Breast epithelium (tissue), 4 donors: Measurements from ENCODE around the gene KCNMB2. TPM values are rescaled to one million over a fixed set of nuclear protein-coding genes. Genes with fewer than 3 reads are reported as not detected.

Source experiments
- DNase-seq, 2 donors: peaks; one replicate each; pipeline ENCODE4 v3.0.0-alpha.2; 2019; ENCODE audit warnings: low spot score in 2 of 2
- H3K27ac ChIP-seq, 2 donors: fragments of 200-600 bp; sonication (generic) in 1 of 2; one replicate each; pipeline ENCODE4 v1.5.1; 2016 to 2019; ENCODE audit warnings: mild to moderate bottlenecking in 1 of 2
- H3K27me3 ChIP-seq, 2 donors: fragments of 200-600 bp; sonication (generic) in 1 of 2; one replicate each; pipeline versions ENCODE4 v1.5.1 to v1.6.0; 2017 to 2019; ENCODE audit warnings: control low read depth in 1 of 2, mild to moderate bottlenecking in 1 of 2
- H3K36me3 ChIP-seq: fragments of 200-600 bp; one replicate; pipeline ENCODE4 v1.5.1; 2019
- H3K4me1 ChIP-seq, 2 donors: fragments of 200-600 bp; sonication (generic); one replicate each; pipeline ENCODE4 v1.5.1; 2016 to 2019; ENCODE audit warnings: control low read depth in 1 of 2
- H3K4me3 ChIP-seq, 3 donors: fragments of 200-600 bp; sonication (generic); 1 replicate in 2 of 3; 2 replicates in 1 of 3; pipeline ENCODE4 v1.5.1; 2016 to 2019; ENCODE audit warnings: mild to moderate bottlenecking in 3 of 3, moderate library complexity in 2 of 3
- H3K9me3 ChIP-seq, 2 donors: fragments of 200-600 bp; sonication (generic) in 1 of 2; one replicate each; pipeline ENCODE4 v1.5.1; 2016 to 2019; ENCODE audit warnings: control low read depth in 1 of 2
- CTCF ChIP-seq, 3 donors: fragments of 450-650 bp; IDR thresholded peaks; one replicate each; pipeline ENCODE4 v1.5.1; 2016 to 2017; ENCODE audit warnings: antibody characterized with exemption in 3 of 3, mild to moderate bottlenecking in 3 of 3, moderate library complexity in 3 of 3
- POLR2A ChIP-seq: fragments of 450-650 bp; IDR thresholded peaks from one replicate; pipeline ENCODE4 v1.6.1; 2016; ENCODE audit warnings: antibody characterized with exemption, mild to moderate bottlenecking, moderate library complexity
- POLR2AphosphoS5 ChIP-seq, 3 donors: sonication (generic); formaldehyde crosslinking; IDR thresholded peaks; one replicate each; pipeline ENCODE4 v1.6.1; 2017; ENCODE audit warnings: antibody characterized with exemption in 3 of 3
- intact Hi-C: fragments of 100-400 bp; cut with DNase I; formaldehyde crosslinking; loops from one replicate; pipeline ENCODE4 v1.15.1; 2023; ENCODE audit warnings: low total_unique reads
- total RNA-seq, 3 donors: library from RNA; depleted of rRNA; stranded (reverse); fragments of >200 nt; gene quantifications; one replicate each; pipeline ENCODE4 v1.1.0, GENCODE V29; 2016

Gene KCNMB2
- total RNA-seq, 3 donors from 2014 or later: 0.59 TPM; not detected in 2

- intact Hi-C loops: no loop called here
- TF ChIP-seq POLR2A (no peak), POLR2AphosphoS5 (IDR thresholded peaks at IDR 0.05) (no peak), CTCF (IDR thresholded peaks at IDR 0.05) (no peak)
- Histone ChIP-seq H3K36me3 (no peaks in the 10 kb centered on the region), H3K9me3 (no peaks in the 10 kb centered on the region), H3K27ac (no peak overlapping the region), H3K4me1 (no peaks in the 10 kb centered on the region), H3K4me3 (no peak overlapping the region), H3K27me3 (no peaks in the 10 kb centered on the region)
- DNase-seq: no peak
Observed at GRCh38 chr3:178807694-178808093, 271.5 kb downstream of the KCNMB2 start.

GRCh38 chr3:178808748-178809147 is 272.5 kb downstream of the KCNMB2 start:
- Histone ChIP-seq H3K27ac (no peak overlapping the region), H3K4me1 (no peaks in the 10 kb centered on the region), H3K36me3 (no peaks in the 10 kb centered on the region), H3K4me3 (no peak overlapping the region), H3K9me3 (no peaks in the 10 kb centered on the region), H3K27me3 (no peaks in the 10 kb centered on the region)
- no peak for DNase-seq
- intact Hi-C loops: no loop called here
- TF ChIP-seq CTCF (IDR thresholded peaks at IDR 0.05): no peak
- TF ChIP-seq POLR2A: no peak
- no peak for TF ChIP-seq POLR2AphosphoS5 (IDR thresholded peaks at IDR 0.05)

- no peaks in the 10 kb centered on the region for H3K9me3 ChIP-seq
- no peak for DNase-seq
- no peaks in the 10 kb centered on the region for H3K36me3 ChIP-seq
- intact Hi-C loops: no loop called here
- TF ChIP-seq POLR2A (no peak), POLR2AphosphoS5 (IDR thresholded peaks at IDR 0.05) (no peak), CTCF (IDR thresholded peaks at IDR 0.05) (no peak)
- H3K4me1 ChIP-seq: no peaks in the 10 kb centered on the region
- H3K27ac ChIP-seq: no peak overlapping the region
- no peaks in the 10 kb centered on the region for H3K27me3 ChIP-seq
- no peak overlapping the region for H3K4me3 ChIP-seq
Observed at GRCh38 chr3:178810181-178810580, 273.9 kb downstream of the KCNMB2 start.

GRCh38 chr3:178822722-178823121 is 286.5 kb downstream of the KCNMB2 start:
- Histone ChIP-seq H3K4me1 (no peaks in the 10 kb centered on the region), H3K36me3 (no peaks in the 10 kb centered on the region), H3K27ac (no peak overlapping the region), H3K9me3 (no peaks in the 10 kb centered on the region), H3K27me3 (no peaks in the 10 kb centered on the region), H3K4me3 (no peak overlapping the region)
- no peak for DNase-seq
- TF ChIP-seq CTCF (IDR thresholded peaks at IDR 0.05): no peak
- TF ChIP-seq POLR2AphosphoS5 (IDR thresholded peaks at IDR 0.05): no peak
- no peak for TF ChIP-seq POLR2A
- intact Hi-C loops: no loop called here

GRCh38 chr3:178823150-178823549 is 286.9 kb downstream of the KCNMB2 start:
- no peak overlapping the region for H3K27ac ChIP-seq
- intact Hi-C loops: no loop called here
- H3K4me1 ChIP-seq: no peaks in the 10 kb centered on the region
- H3K27me3 ChIP-seq: no peaks in the 10 kb centered on the region
- H3K9me3 ChIP-seq: no peaks in the 10 kb centered on the region
- no peak for DNase-seq
- no peaks in the 10 kb centered on the region for H3K36me3 ChIP-seq
- H3K4me3 ChIP-seq: no peak overlapping the region
- TF ChIP-seq POLR2AphosphoS5 (IDR thresholded peaks at IDR 0.05) (no peak), POLR2A (no peak)
